Thyroid gland (tissue), 4 donors: ENCODE measurements around the gene EFCAB13. TPM values are rescaled to one million over a fixed set of nuclear protein-coding genes. Genes with fewer than 3 reads are reported as not detected.
"Not testable (repeated sequence)": the region's sequence is repeated elsewhere in the genome, so short reads cannot be mapped to it uniquely, and the experiment has no call there.

Source experiments
- DNase-seq, 2 donors: peaks; one replicate each; pipeline ENCODE4 v3.0.0-alpha.2; 2019
- H3K27ac ChIP-seq, 3 donors: fragments of 200-600 bp; sonication (generic); 1 replicate in 2 of 3; 2 replicates in 1 of 3; pipeline ENCODE4 v1.5.1; 2016 to 2019; ENCODE audit warnings: mild to moderate bottlenecking in 1 of 3, moderate library complexity in 1 of 3
- H3K27me3 ChIP-seq: fragments of 200-600 bp; sonication (generic); one replicate; pipeline ENCODE4 v1.5.1; 2019
- H3K36me3 ChIP-seq, 2 donors: fragments of 200-600 bp; sonication (generic); one replicate each; pipeline ENCODE4 v1.5.1; 2016 to 2019
- H3K4me1 ChIP-seq, 2 donors: fragments of 200-600 bp; sonication (generic); one replicate each; pipeline ENCODE4 v1.5.1; 2017 to 2019
- H3K4me3 ChIP-seq, 3 donors: fragments of 200-600 bp; sonication (generic); replicated peaks in 1 of 3; 1 replicate in 2 of 3; 2 replicates in 1 of 3; pipeline ENCODE4 v1.5.1; 2016; ENCODE audit warnings: mild to moderate bottlenecking in 1 of 3
- H3K9me3 ChIP-seq: fragments of 200-600 bp; sonication (generic); one replicate; pipeline ENCODE4 v1.5.1; 2017
- CTCF ChIP-seq, 6 experiments: fragments of 200-600 bp in 3 of 6; fragments of 450-650 bp in 3 of 6; sonication (generic) in 3 of 6; IDR thresholded peaks; one replicate each; pipeline ENCODE4 v1.5.1; 2016 to 2019; ENCODE audit warnings: antibody characterized with exemption in 6 of 6, mild to moderate bottlenecking in 2 of 6, inconsistent platforms in 1 of 6, moderate library complexity in 1 of 6
- POLR2A ChIP-seq, 2 donors: fragments of 450-650 bp; IDR thresholded peaks; one replicate each; pipeline ENCODE4 v1.6.1; 2017; ENCODE audit warnings: antibody characterized with exemption in 2 of 2, mild to moderate bottlenecking in 2 of 2, moderate library complexity in 1 of 2
- WGBS, 2 donors: methylation state at CpG; one replicate each; pipeline ENCODE4 v1.1.5; 2017; 5-methylcytosine and 5-hydroxymethylcytosine counted together
- intact Hi-C: fragments of 100-400 bp; cut with DNase I; formaldehyde crosslinking; loops from one replicate; pipeline ENCODE4 v1.15.1; 2023
- total RNA-seq, 4 donors: library from RNA; depleted of rRNA; stranded (reverse); fragments of >200 nt; gene quantifications; one replicate each; pipeline ENCODE4 v1.2.3, GENCODE V29; 2016

Gene EFCAB13
- total RNA-seq, 4 donors from 2014 or later = 26.5 to 94.1 (median 48.1) TPM

- no peak for DNase-seq
- intact Hi-C loops = no loop called here
- Histone ChIP-seq H3K4me1 (no peaks in the 10 kb centered on the region), H3K4me3 (no peak overlapping the region), H3K36me3 (no peaks in the 10 kb centered on the region), H3K27ac (no peak overlapping the region), H3K9me3 (no peaks in the 10 kb centered on the region), H3K27me3 (no peaks in the 10 kb centered on the region)
- TF ChIP-seq CTCF (IDR thresholded peaks at IDR 0.05) = no peak
- WGBS, 2 donors = 92 to 95% methylated on average over 1 of the region's 1 CpG
Measured at GRCh38 chr17:47376247-47376646, 52.5 kb downstream of the EFCAB13 start.

- Histone ChIP-seq H3K4me1 (no peaks in the 10 kb centered on the region), H3K9me3 (no peaks in the 10 kb centered on the region), H3K36me3 (no peaks in the 10 kb centered on the region), H3K27me3 (no peaks in the 10 kb centered on the region), H3K4me3 (no peak overlapping the region), H3K27ac (no peak overlapping the region)
- DNase-seq = no peak
- intact Hi-C loops = no loop called here
- TF ChIP-seq POLR2A (IDR thresholded peaks at IDR 0.05) (no peak), CTCF (IDR thresholded peaks at IDR 0.05) (no peak)
Measured at GRCh38 chr17:47388825-47389224, 65.1 kb downstream of the EFCAB13 start.

- H3K4me3 ChIP-seq, H3K27me3 ChIP-seq: not testable (repeated sequence)
Measured at GRCh38 chr17:47397532-47398128, 73.9 kb downstream of the EFCAB13 start.

GRCh38 chr17:47400333-47400732 lies 76.6 kb downstream of the EFCAB13 start:
- no peaks in the 10 kb centered on the region for H3K27me3 ChIP-seq
- TF ChIP-seq POLR2A (IDR thresholded peaks at IDR 0.05) (no peak), CTCF (IDR thresholded peaks at IDR 0.05) (no peak)
- DNase-seq = no peak
- intact Hi-C loops = no loop called here
- no peaks in the 10 kb centered on the region for H3K9me3 ChIP-seq
- H3K27ac ChIP-seq = no peak overlapping the region
- WGBS, 2 donors = 67 to 82% methylated on average over 1 of the region's 1 CpG
- no peak overlapping the region for H3K4me3 ChIP-seq
- no peaks in the 10 kb centered on the region for H3K4me1 ChIP-seq
- no peaks in the 10 kb centered on the region for H3K36me3 ChIP-seq

More at GRCh38 chr17:47397532-47398128, 73.9 kb downstream of the EFCAB13 start:
- H3K4me1 ChIP-seq, H3K27ac ChIP-seq, H3K9me3 ChIP-seq, H3K36me3 ChIP-seq, DNase-seq, intact Hi-C loops: not testable (repeated sequence)
- 100% methylated on average over 8 of the region's 49 CpGs; no CpG with 5 or more reads in 1 of the 2 donors for WGBS, 2 donors

GRCh38 chr17:47401100-47401499 lies 77.3 kb downstream of the EFCAB13 start:
- Histone ChIP-seq H3K9me3 (no peaks in the 10 kb centered on the region), H3K27ac (no peak overlapping the region), H3K4me3 (no peak overlapping the region), H3K27me3 (no peaks in the 10 kb centered on the region), H3K36me3 (no peaks in the 10 kb centered on the region), H3K4me1 (no peaks in the 10 kb centered on the region)
- intact Hi-C loops = no loop called here
- DNase-seq = no peak
- TF ChIP-seq POLR2A (IDR thresholded peaks at IDR 0.05) = no peak
- TF ChIP-seq CTCF (IDR thresholded peaks at IDR 0.05) = no peak
- WGBS, 2 donors = 96 to 98% methylated on average over 2 of the region's 2 CpGs

GRCh38 chr17:47404006-47404405 lies 80.3 kb downstream of the EFCAB13 start:
- Histone ChIP-seq H3K27me3 (no peaks in the 10 kb centered on the region), H3K27ac (no peak overlapping the region), H3K4me3 (no peak overlapping the region), H3K4me1 (no peaks in the 10 kb centered on the region), H3K9me3 (no peaks in the 10 kb centered on the region), H3K36me3 (no peaks in the 10 kb centered on the region)
- intact Hi-C loops = no loop called here
- no peak for TF ChIP-seq POLR2A (IDR thresholded peaks at IDR 0.05)
- no peak for TF ChIP-seq CTCF (IDR thresholded peaks at IDR 0.05)
- no peak for DNase-seq
- 93 to 95% methylated on average over 3 of the region's 3 CpGs for WGBS, 2 donors
